ENCODE measurements around the gene SLC6A2. TPM values are rescaled to one million over a fixed set of nuclear protein-coding genes. Genes with fewer than 3 reads are reported as not detected.

Gene SLC6A2
- total RNA-seq, 4 donors from 2014 or later: 18.4 to 30.2 (median 23.0) TPM

DNA sequence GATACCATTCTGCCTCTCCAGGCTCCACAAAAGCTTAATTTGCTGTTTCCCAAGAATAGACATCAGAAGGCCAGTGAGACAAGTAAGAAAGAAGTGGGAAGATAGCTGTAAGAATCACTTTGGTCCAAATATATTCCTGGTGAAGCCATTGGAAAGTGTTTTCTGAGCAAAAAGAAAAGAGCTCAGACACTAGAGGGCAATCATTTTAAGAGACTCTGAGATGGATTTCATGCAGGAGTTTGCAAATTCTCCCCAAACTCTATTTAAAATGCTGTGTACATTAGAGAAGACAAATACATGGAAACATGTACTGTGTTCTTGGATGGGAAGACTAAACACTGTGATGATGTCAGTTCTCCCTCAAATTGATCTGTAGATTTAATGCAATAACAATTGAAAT, 8.0 kb upstream of the SLC6A2 start:
- Histone ChIP-seq H3K27me3 (peaks cover 9% of the 10 kb centered on the region), H3K4me3 (no peak overlapping the region), H3K27ac (no peak overlapping the region), H3K4me1 (no peaks in the 10 kb centered on the region), H3K36me3 (no peaks in the 10 kb centered on the region), H3K9me3 (no peaks in the 10 kb centered on the region)
- DNase-seq (ENCODE audit: low spot score in 2 of 2): no peak
- TF ChIP-seq POLR2A (IDR thresholded peaks at IDR 0.05): no peak

DNA sequence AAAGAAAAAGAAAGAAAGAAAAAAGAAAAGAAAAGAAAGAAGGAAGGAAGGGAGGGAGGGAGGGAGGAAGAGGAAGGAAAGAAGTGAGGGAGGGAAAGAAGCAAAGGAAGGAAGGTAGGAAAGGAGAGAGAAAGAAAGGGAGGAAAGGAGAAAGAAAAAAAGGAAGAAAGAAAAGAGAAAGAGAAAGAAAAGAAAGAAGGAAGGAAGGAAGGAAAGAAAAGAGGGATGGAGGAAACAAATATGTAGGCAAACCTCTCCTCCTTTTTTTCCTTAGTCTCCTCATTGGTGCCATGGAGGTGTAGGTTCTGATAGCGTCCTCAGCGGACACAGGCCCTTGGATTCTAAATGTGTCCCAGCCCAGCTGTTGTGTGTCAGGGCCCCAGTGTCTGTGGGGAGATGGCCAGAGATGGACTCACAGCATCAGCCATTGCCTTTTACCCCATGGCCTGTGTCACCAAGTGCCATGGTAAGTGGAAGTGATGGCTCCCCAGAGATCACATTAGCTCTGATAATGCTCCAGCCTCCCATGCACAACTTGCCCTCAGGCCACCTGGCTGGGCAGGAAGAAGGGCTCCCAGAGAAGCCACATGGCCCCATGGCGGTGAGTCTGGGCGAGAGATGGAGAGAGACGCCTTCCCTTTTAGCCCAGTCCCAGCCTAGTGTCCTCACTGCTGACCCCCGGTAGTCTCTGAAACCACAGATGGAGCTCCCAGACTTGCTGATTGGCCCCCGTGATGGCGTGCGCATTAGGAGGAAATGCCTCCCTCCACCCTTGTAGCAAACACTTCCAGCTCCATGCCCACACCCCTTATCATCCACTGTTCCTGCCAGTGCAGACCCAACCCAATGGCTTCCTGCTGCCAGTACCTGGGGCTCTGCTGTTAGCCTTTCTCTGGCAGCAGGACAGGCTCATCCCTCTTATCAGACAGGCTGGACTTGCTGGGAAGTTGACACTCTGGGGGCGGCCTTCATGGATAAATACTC, 3.7 kb upstream of the SLC6A2 start:
- Histone ChIP-seq H3K4me3 (no peak overlapping the region), H3K27me3 (peaks cover 49% of the 10 kb centered on the region), H3K9me3 (no peaks in the 10 kb centered on the region), H3K27ac (no peak overlapping the region), H3K4me1 (peaks cover 15% of the 10 kb centered on the region), H3K36me3 (no peaks in the 10 kb centered on the region)
- TF ChIP-seq POLR2AphosphoS5 (IDR thresholded peaks at IDR 0.05) (no peak), POLR2A (IDR thresholded peaks at IDR 0.05) (no peak), EP300 (IDR thresholded peaks at IDR 0.05) (no peak)
- TF ChIP-seq, protein P1, sequence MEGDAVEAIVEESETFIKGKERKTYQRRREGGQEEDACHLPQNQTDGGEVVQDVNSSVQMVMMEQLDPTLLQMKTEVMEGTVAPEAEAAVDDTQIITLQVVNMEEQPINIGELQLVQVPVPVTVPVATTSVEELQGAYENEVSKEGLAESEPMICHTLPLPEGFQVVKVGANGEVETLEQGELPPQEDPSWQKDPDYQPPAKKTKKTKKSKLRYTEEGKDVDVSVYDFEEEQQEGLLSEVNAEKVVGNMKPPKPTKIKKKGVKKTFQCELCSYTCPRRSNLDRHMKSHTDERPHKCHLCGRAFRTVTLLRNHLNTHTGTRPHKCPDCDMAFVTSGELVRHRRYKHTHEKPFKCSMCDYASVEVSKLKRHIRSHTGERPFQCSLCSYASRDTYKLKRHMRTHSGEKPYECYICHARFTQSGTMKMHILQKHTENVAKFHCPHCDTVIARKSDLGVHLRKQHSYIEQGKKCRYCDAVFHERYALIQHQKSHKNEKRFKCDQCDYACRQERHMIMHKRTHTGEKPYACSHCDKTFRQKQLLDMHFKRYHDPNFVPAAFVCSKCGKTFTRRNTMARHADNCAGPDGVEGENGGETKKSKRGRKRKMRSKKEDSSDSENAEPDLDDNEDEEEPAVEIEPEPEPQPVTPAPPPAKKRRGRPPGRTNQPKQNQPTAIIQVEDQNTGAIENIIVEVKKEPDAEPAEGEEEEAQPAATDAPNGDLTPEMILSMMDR (IDR thresholded peaks at IDR 0.05): no peak
- no peak for DNase-seq (ENCODE audit: low spot score in 2 of 2)
- WGBS: 74% methylated on average over 7 of the region's 10 CpGs

DNA sequence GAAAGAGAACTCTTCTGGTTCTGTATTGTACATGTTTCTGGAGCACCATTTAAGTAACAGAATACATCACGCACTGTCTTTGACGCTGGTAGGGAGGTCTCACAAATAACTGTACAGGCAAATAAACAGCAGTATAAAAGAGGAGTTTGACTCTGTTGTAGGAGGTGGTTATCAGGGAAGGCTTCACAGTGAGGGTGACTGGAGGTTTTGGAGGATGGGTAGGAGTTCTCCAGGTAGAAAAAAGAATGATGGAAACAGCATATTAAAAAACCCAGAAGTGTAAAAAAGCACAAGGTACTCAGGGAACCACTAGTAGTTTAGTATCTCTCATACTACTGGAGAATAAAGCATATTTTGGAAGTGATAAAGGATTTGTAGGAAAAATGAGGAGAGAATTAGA, 2.7 kb upstream of the SLC6A2 start:
- H3K9me3 ChIP-seq: no peaks in the 10 kb centered on the region
- no peak for TF ChIP-seq EP300 (IDR thresholded peaks at IDR 0.05)
- TF ChIP-seq POLR2A (IDR thresholded peaks at IDR 0.05): no peak
- no peak for TF ChIP-seq POLR2AphosphoS5 (IDR thresholded peaks at IDR 0.05)
- TF ChIP-seq, protein P1 (IDR thresholded peaks at IDR 0.05): no peak

DNA sequence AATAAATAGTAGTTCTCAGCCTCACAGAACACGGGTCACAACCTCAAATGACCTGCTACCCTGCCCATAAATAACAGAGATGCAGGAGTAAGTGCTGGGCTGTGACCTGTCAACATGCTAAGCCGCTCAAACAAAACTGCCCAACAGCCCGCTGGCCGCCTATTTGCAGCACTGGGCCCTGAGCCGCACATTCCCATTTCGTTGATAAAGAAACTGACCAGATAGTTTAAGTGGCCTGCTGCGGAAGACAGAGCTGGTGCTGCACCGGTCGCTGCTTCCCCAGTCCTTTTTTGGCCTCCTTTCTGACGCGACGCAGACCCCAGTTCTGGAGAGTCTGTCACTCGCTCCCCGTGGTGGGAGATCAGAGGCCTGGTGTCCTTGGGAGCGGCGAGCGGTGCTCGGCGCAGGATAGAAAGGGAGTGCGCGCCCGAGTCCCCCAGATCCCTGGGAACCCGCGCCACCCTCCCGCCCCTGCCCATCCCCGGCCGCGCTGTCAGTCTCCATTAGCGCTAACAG, 349 bp upstream of the SLC6A2 start:
- peaks cover 23% of the 10 kb centered on the region for H3K4me1 ChIP-seq
- peaks cover 54% of the 10 kb centered on the region for H3K27me3 ChIP-seq
- no peak for TF ChIP-seq EP300 (IDR thresholded peaks at IDR 0.05)
- TF ChIP-seq POLR2AphosphoS5 (IDR thresholded peaks at IDR 0.05): no peak
- TF ChIP-seq, protein P1 (IDR thresholded peaks at IDR 0.05): no peak
- no peak for TF ChIP-seq POLR2A (IDR thresholded peaks at IDR 0.05)
- H3K36me3 ChIP-seq: no peaks in the 10 kb centered on the region
- no peaks in the 10 kb centered on the region for H3K9me3 ChIP-seq
- 58% methylated on average over 2 of the region's 29 CpGs for WGBS
- H3K4me3 ChIP-seq: peak overlapping the region; percentile 50
- peak in 1 of 2 donors; percentile 70 for DNase-seq (ENCODE audit: low spot score in 2 of 2)
- no peak overlapping the region for H3K27ac ChIP-seq

More for the DNA sequence above, 2.7 kb upstream of the SLC6A2 start:
- no peak overlapping the region for H3K4me3 ChIP-seq
- no peak overlapping the region for H3K27ac ChIP-seq
- peaks cover 15% of the 10 kb centered on the region for H3K4me1 ChIP-seq
- 93% methylated on average over 2 of the region's 2 CpGs for WGBS
- no peaks in the 10 kb centered on the region for H3K36me3 ChIP-seq
- H3K27me3 ChIP-seq: peaks cover 54% of the 10 kb centered on the region
- no peak for DNase-seq (ENCODE audit: low spot score in 2 of 2)

DNA sequence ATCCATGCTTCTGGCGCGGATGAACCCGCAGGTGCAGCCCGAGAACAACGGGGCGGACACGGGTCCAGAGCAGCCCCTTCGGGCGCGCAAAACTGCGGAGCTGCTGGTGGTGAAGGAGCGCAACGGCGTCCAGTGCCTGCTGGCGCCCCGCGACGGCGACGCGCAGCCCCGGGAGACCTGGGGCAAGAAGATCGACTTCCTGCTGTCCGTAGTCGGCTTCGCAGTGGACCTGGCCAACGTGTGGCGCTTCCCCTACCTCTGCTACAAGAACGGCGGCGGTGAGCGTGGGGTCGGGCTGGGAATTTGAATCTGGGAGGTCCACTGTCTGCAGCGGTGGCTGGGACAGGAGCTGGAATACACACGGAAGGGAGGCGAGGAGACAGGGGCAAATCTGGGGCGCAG, 904 bp downstream of the SLC6A2 start:
- no peak for TF ChIP-seq POLR2AphosphoS5 (IDR thresholded peaks at IDR 0.05)
- TF ChIP-seq EP300 (IDR thresholded peaks at IDR 0.05): no peak
- TF ChIP-seq POLR2A (IDR thresholded peaks at IDR 0.05): no peak
- TF ChIP-seq, protein P1 (IDR thresholded peaks at IDR 0.05): no peak
- H3K4me3 ChIP-seq: peak overlapping the region; percentile 50
- peaks cover 54% of the 10 kb centered on the region for H3K27me3 ChIP-seq
- no peaks in the 10 kb centered on the region for H3K9me3 ChIP-seq
- 28% methylated on average over 16 of the region's 37 CpGs for WGBS
- peak in 1 of 2 donors; percentile 74 for DNase-seq (ENCODE audit: low spot score in 2 of 2)
- no peak overlapping the region for H3K27ac ChIP-seq
- peaks cover 35% of the 10 kb centered on the region for H3K4me1 ChIP-seq
- H3K36me3 ChIP-seq: no peaks in the 10 kb centered on the region

Measured in suprapubic skin (tissue), 4 donors.